MM.1S (cell line): Measurements from ENCODE around the gene LYZL1.
"Not testable (repeated sequence)": the region's sequence is repeated elsewhere in the genome, so short reads cannot be mapped to it uniquely, and the experiment has no call there.

Source experiments
- DNase-seq: peaks from one replicate; pipeline ENCODE4 v3.0.0-alpha.2; 2015
- H2AFZ ChIP-seq: fragments of 300-600 bp; sonication (generic); 2 replicates; pipeline ENCODE4 v1.6.0; 2016; ENCODE audit warnings: antibody characterized with exemption, low read length
- H3F3A ChIP-seq: fragments of 300-600 bp; sonication (generic); 2 replicates; pipeline ENCODE4 v1.6.1; 2016; ENCODE audit warnings: mild to moderate bottlenecking, antibody characterized with exemption, low read length, moderate library complexity, mixed read lengths; ENCODE audit not compliant: insufficient read depth
- H3K27ac ChIP-seq: fragments of 300-600 bp; sonication (generic); 2 replicates; pipeline ENCODE4 v1.5.1; 2016; ENCODE audit warnings: mild to moderate bottlenecking, low read length
- H3K27me3 ChIP-seq: fragments of 300-600 bp; sonication (generic); replicated peaks from 2 replicates; pipeline ENCODE4 v1.6.0; 2016; ENCODE audit warnings: low read length; ENCODE audit not compliant: insufficient read depth
- H3K36me3 ChIP-seq: fragments of 300-600 bp; sonication (generic); replicated peaks from 2 replicates; pipeline ENCODE4 v1.6.1; 2016; ENCODE audit warnings: mild to moderate bottlenecking, low read length, mixed read lengths; ENCODE audit not compliant: insufficient read depth
- H3K4me1 ChIP-seq: fragments of 300-600 bp; sonication (generic); 2 replicates; pipeline ENCODE4 v1.6.1; 2016; ENCODE audit warnings: low read length, mixed read lengths
- H3K4me2 ChIP-seq: fragments of 300-600 bp; sonication (generic); 2 replicates; pipeline ENCODE4 v1.6.0; 2016; ENCODE audit warnings: low read depth, low read length
- H3K4me3 ChIP-seq: fragments of 300-600 bp; sonication (generic); 2 replicates; pipeline ENCODE4 v1.5.1; 2016; ENCODE audit warnings: low read length, mixed read lengths
- H3K79me2 ChIP-seq: fragments of 300-600 bp; sonication (generic); 2 replicates; pipeline ENCODE4 v1.6.1; 2016; ENCODE audit warnings: mixed run types, low read length, mixed read lengths
- H3K9ac ChIP-seq: fragments of 300-600 bp; sonication (generic); 2 replicates; pipeline ENCODE4 v1.6.1; 2016; ENCODE audit warnings: low read length, mixed read lengths
- H3K9me2 ChIP-seq: fragments of 300-600 bp; sonication (generic); replicated peaks from 2 replicates; pipeline ENCODE4 v1.6.1; 2016; ENCODE audit warnings: mild to moderate bottlenecking, low read length, mixed read lengths; ENCODE audit not compliant: insufficient read depth
- H3K9me3 ChIP-seq: fragments of 300-600 bp; sonication (generic); replicated peaks from 2 replicates; pipeline ENCODE4 v1.6.1; 2016; ENCODE audit warnings: mild to moderate bottlenecking, low read length, mixed read lengths; ENCODE audit not compliant: insufficient read depth
- H4K20me1 ChIP-seq: fragments of 300-600 bp; sonication (generic); 2 replicates; pipeline ENCODE4 v1.6.1; 2016; ENCODE audit warnings: mild to moderate bottlenecking, low read length, moderate library complexity, mixed read lengths; ENCODE audit not compliant: insufficient read depth
- CTCF ChIP-seq: fragments of 300-600 bp; sonication (generic); IDR thresholded peaks from 2 replicates; pipeline ENCODE4 v1.5.1; 2016; ENCODE audit warnings: antibody characterized with exemption, low read length, mixed read lengths
- EZH2 ChIP-seq: fragments of 300-600 bp; sonication (generic); optimal IDR thresholded peaks from 2 replicates; pipeline ENCODE3; 2017; ENCODE audit warnings: low read depth, mild to moderate bottlenecking, antibody characterized with exemption, low read length, mixed read lengths
- EZH2phosphoT487 ChIP-seq: fragments of 300-600 bp; sonication (generic); IDR thresholded peaks from 2 replicates; pipeline ENCODE4 v1.6.1; 2018; ENCODE audit warnings: antibody characterized with exemption, low read length

LYZL1 gene

GRCh38 chr10:29332061-29332760, 43.3 kb downstream of the LYZL1 start:
- TF ChIP-seq CTCF: no peak
- no peak for TF ChIP-seq EZH2
- no peak for TF ChIP-seq EZH2phosphoT487
- no peak overlapping the region for H3K4me3 ChIP-seq
- no peaks in the 10 kb centered on the region for H3F3A ChIP-seq
- no peak for DNase-seq
- no peaks in the 10 kb centered on the region for H4K20me1 ChIP-seq
- no peaks in the 10 kb centered on the region for H3K4me1 ChIP-seq
- H3K79me2 ChIP-seq: no peaks in the 10 kb centered on the region
- no peaks in the 10 kb centered on the region for H3K27me3 ChIP-seq
- no peaks in the 10 kb centered on the region for H3K36me3 ChIP-seq
- H3K4me2 ChIP-seq: no peak overlapping the region
- no peaks in the 10 kb centered on the region for H3K9me2 ChIP-seq
- H2AFZ ChIP-seq: no peak overlapping the region
- H3K9me3 ChIP-seq: no peaks in the 10 kb centered on the region
- no peak overlapping the region for H3K27ac ChIP-seq
- H3K9ac ChIP-seq: no peak overlapping the region

- no peaks in the 10 kb centered on the region for H3K4me1 ChIP-seq
Observed at GRCh38 chr10:29332761-29333148, 43.9 kb downstream of the LYZL1 start.

GRCh38 chr10:29337526-29337925, 48.7 kb downstream of the LYZL1 start:
- H3K4me2 ChIP-seq, H3F3A ChIP-seq, H3K27me3 ChIP-seq: not testable (repeated sequence)

More at GRCh38 chr10:29332761-29333148, 43.9 kb downstream of the LYZL1 start:
- H3K4me3 ChIP-seq: no peak overlapping the region
- no peaks in the 10 kb centered on the region for H3K9me2 ChIP-seq
- H3K79me2 ChIP-seq: no peaks in the 10 kb centered on the region
- no peak overlapping the region for H3K4me2 ChIP-seq
- no peak overlapping the region for H2AFZ ChIP-seq
- no peak overlapping the region for H3K9ac ChIP-seq
- no peaks in the 10 kb centered on the region for H3K27me3 ChIP-seq
- no peak for DNase-seq
- H3K9me3 ChIP-seq: no peaks in the 10 kb centered on the region
- no peak for TF ChIP-seq EZH2
- TF ChIP-seq EZH2phosphoT487: no peak
- TF ChIP-seq CTCF: no peak
- no peak overlapping the region for H3K27ac ChIP-seq
- no peaks in the 10 kb centered on the region for H3F3A ChIP-seq
- H3K36me3 ChIP-seq: no peaks in the 10 kb centered on the region
- no peaks in the 10 kb centered on the region for H4K20me1 ChIP-seq

GRCh38 chr10:29343607-29344038, 54.8 kb downstream of the LYZL1 start:
- H3K4me1 ChIP-seq: no peaks in the 10 kb centered on the region
- H3K9me3 ChIP-seq: no peaks in the 10 kb centered on the region
- no peaks in the 10 kb centered on the region for H3K36me3 ChIP-seq
- DNase-seq: no peak
- H3K27me3 ChIP-seq: no peaks in the 10 kb centered on the region
- no peak overlapping the region for H3K9ac ChIP-seq
- H3K4me2 ChIP-seq: no peak overlapping the region
- H2AFZ ChIP-seq: no peak overlapping the region
- H3K79me2 ChIP-seq: no peaks in the 10 kb centered on the region
- H3K9me2 ChIP-seq: no peaks in the 10 kb centered on the region
- H3F3A ChIP-seq: no peaks in the 10 kb centered on the region
- H3K4me3 ChIP-seq: no peak overlapping the region
- H3K27ac ChIP-seq: no peak overlapping the region
- TF ChIP-seq CTCF (no peak), EZH2phosphoT487 (no peak), EZH2 (no peak)
- H4K20me1 ChIP-seq: no peaks in the 10 kb centered on the region

More at GRCh38 chr10:29337526-29337925, 48.7 kb downstream of the LYZL1 start:
- not testable (repeated sequence) for DNase-seq, H3K9me3 ChIP-seq, H3K36me3 ChIP-seq, H3K4me3 ChIP-seq, H4K20me1 ChIP-seq, H3K27ac ChIP-seq, H3K4me1 ChIP-seq, H2AFZ ChIP-seq, H3K9ac ChIP-seq, H3K79me2 ChIP-seq, H3K9me2 ChIP-seq
